Nephron progenitor cell (in vitro differentiated cells): ENCODE measurements around the gene GNB1.

Source experiments
- DNase-seq: peaks from one replicate; pipeline ENCODE4 v3.0.0; 2021
- H3K27ac Mint-ChIP-seq: 2 replicates; pipeline ENCODE4 v1.8.0; 2021; ENCODE audit warnings: mild to moderate bottlenecking, moderate library complexity, mixed read lengths
- H3K27me3 Mint-ChIP-seq: 2 replicates; pipeline ENCODE4 v1.8.0; 2021; ENCODE audit warnings: mild to moderate bottlenecking, low read depth, mixed read lengths; ENCODE audit not compliant: poor library complexity
- H3K36me3 Mint-ChIP-seq: 2 replicates; pipeline ENCODE4 v1.8.0; 2021; ENCODE audit warnings: low read depth, mixed read lengths
- H3K4me1 Mint-ChIP-seq: 2 replicates; pipeline ENCODE4 v1.8.0; 2021; ENCODE audit warnings: mixed read lengths
- H3K4me3 Mint-ChIP-seq: 2 replicates; pipeline ENCODE4 v1.8.0; 2021; ENCODE audit warnings: mild to moderate bottlenecking, moderate library complexity, mixed read lengths
- H3K9me3 Mint-ChIP-seq: 2 replicates; pipeline ENCODE4 v1.8.0; 2021; ENCODE audit warnings: mild to moderate bottlenecking, moderate library complexity, mixed read lengths
- TF ChIP-seq, protein P1 (sequence below): fragments of 200-600 bp; sonication (generic); IDR thresholded peaks from 2 replicates; pipeline ENCODE4 v1.5.0; 2021; ENCODE audit warnings: antibody characterized with exemption

Gene GNB1

DNA sequence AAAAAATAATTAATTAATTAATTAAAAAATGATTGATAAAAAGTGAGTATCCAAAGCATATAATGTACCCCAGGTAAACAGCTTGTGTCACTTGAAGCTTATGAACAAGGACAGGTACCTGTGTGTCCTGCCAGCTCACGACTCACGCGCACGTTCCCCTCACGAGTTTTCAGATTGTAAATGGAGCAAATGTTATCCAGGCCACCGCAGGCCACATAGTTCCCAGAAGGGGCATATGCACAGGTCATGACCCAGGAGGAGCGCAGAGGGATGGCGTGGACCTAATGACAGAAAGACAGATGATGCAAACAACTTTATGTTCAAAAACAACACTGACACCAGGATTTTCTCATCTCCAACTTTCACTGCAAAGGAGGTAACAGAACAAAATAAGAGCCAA is 86.6 kb downstream of the GNB1 start:
- Mint-ChIP-seq H3K27ac (peak overlapping the region; percentile 87), H3K4me1 (peaks cover 35% of the 10 kb centered on the region), H3K27me3 (peaks cover 6% of the 10 kb centered on the region), H3K9me3 (no peaks in the 10 kb centered on the region), H3K4me3 (no peak overlapping the region), H3K36me3 (peaks cover 58% of the 10 kb centered on the region)
- TF ChIP-seq, protein P1, sequence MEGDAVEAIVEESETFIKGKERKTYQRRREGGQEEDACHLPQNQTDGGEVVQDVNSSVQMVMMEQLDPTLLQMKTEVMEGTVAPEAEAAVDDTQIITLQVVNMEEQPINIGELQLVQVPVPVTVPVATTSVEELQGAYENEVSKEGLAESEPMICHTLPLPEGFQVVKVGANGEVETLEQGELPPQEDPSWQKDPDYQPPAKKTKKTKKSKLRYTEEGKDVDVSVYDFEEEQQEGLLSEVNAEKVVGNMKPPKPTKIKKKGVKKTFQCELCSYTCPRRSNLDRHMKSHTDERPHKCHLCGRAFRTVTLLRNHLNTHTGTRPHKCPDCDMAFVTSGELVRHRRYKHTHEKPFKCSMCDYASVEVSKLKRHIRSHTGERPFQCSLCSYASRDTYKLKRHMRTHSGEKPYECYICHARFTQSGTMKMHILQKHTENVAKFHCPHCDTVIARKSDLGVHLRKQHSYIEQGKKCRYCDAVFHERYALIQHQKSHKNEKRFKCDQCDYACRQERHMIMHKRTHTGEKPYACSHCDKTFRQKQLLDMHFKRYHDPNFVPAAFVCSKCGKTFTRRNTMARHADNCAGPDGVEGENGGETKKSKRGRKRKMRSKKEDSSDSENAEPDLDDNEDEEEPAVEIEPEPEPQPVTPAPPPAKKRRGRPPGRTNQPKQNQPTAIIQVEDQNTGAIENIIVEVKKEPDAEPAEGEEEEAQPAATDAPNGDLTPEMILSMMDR: no peak
- DNase-seq: no peak

DNA sequence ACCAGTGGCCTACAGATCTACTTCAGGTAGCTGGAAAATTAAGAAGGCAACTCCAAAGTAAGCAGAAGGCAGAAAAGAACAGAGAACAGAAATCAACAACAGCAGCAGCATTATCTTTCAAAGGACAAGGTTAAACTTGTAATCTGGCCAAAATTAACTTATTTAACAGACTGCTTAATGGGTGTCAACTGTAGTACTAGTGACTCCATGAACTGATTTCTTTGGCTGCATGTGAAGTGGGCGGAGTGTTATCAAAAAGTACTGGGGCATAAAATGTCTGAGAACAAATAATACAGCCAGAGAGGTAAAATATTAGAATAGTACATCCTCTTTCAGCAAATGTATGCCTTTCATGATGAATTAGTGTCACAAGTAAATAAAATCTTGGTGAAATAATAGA is 88.0 kb downstream of the GNB1 start:
- Mint-ChIP-seq H3K4me3 (no peak overlapping the region), H3K36me3 (peaks cover 58% of the 10 kb centered on the region), H3K27ac (no peak overlapping the region), H3K9me3 (no peaks in the 10 kb centered on the region), H3K4me1 (peaks cover 36% of the 10 kb centered on the region), H3K27me3 (peaks cover 6% of the 10 kb centered on the region)
- TF ChIP-seq, protein P1: no peak
- DNase-seq: no peak

DNA sequence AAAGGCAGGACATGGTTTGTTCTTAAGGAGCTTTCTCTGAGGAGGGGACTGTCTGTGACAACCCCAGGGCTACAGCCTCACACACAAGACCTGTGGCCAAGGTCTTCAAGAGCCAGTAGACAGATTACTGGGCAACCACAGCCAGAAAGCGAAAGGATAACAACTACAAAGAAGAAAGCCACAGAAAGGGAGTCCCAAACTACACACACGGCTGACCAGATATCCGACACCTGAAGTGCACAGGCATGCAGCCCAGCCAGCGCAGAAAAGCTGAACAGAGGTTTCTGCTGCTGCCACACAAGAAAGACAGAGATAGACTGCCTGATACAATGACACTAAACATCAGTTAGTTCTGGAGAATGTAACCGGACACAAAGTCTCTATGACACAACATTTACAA is 91.2 kb downstream of the GNB1 start:
- Mint-ChIP-seq H3K4me3 (peak overlapping the region; percentile 14), H3K27me3 (peaks cover 6% of the 10 kb centered on the region), H3K36me3 (peaks cover 64% of the 10 kb centered on the region), H3K4me1 (peaks cover 36% of the 10 kb centered on the region), H3K9me3 (no peaks in the 10 kb centered on the region), H3K27ac (peak overlapping the region; percentile 83)
- DNase-seq: no peak
- TF ChIP-seq, protein P1: no peak

DNA sequence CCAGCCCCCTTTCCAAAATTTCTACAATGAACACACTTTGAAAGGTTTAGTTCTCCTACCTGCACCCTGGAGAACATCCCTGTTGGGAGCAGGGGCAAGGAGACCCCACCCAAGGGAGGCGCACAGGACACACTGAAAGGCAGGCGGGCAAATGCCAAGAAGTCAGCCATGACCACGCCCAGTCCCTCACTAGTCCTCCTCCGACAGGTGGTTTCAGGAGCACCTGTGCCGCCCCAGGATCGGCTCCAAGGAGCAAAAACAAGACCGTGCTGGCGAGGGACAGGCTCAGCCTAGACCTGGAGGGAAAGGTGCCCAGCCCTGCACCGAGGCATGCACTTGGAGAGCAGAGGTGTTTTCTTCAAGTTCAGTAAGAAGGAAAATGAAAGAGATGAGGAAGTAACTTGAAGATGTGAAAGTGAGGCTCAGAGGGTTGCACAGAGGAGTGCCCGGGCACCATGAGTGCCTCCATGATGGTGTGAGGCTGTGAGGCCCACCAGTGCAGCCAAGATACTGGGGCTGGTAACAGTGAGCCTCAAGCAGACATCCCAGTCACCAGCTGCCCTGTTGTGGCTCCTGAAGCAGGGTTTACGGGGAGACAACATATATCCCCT is 93.1 kb downstream of the GNB1 start:
- Mint-ChIP-seq H3K4me3 (no peak overlapping the region), H3K4me1 (peaks cover 37% of the 10 kb centered on the region), H3K9me3 (no peaks in the 10 kb centered on the region), H3K27me3 (peaks cover 2% of the 10 kb centered on the region), H3K27ac (peak overlapping the region; percentile 90), H3K36me3 (peaks cover 68% of the 10 kb centered on the region)
- TF ChIP-seq, protein P1: no peak
- no peak for DNase-seq

DNA sequence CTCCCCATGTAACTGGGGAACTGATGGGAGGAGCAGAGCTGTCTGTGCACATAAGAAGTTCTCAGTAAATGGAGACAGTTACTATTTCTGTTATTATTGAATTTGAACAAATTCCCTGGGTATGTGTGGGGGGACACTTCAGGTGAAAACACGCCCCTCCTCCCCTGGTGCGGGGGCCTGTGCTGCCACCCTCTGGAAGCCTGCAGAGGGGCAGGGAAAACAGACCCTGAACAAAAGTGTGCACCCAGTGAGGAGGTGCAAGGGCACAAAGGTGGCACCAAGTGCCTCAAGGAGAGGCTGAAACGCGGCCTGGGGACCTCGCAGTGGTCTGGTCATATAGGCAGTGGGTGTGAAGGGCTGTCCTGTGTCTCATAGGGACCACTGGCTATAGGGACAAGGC is 94.4 kb downstream of the GNB1 start:
- TF ChIP-seq, protein P1: no peak
- peak overlapping the region; percentile 79 for H3K27ac Mint-ChIP-seq
- peaks cover 70% of the 10 kb centered on the region for H3K36me3 Mint-ChIP-seq
- H3K4me3 Mint-ChIP-seq: no peak overlapping the region
- H3K4me1 Mint-ChIP-seq: peaks cover 29% of the 10 kb centered on the region
- no peak for DNase-seq
- no peaks in the 10 kb centered on the region for H3K9me3 Mint-ChIP-seq
- peaks cover 2% of the 10 kb centered on the region for H3K27me3 Mint-ChIP-seq

DNA sequence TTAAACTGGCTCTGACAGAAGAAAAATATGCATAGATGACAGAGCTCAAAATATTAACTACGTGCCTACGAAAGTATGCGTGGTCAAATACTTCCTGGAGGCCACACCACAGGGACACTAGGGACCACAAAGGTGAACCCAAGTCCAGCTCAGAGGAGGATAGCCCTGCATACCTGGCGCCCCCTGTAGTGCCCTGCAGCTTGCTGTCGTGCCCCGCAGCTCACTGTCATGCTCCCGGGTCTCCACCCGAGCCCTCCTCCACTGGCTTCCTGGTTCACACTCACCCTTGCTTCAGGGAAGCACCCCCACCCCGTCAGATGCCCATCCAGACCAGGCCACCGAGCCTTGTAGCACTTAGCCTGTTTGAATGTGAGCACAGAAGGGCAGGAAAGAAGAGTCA is 95.9 kb downstream of the GNB1 start:
- TF ChIP-seq, protein P1: no peak
- no peak for DNase-seq
- H3K27ac Mint-ChIP-seq: no peak overlapping the region
- H3K9me3 Mint-ChIP-seq: no peaks in the 10 kb centered on the region
- peaks cover 14% of the 10 kb centered on the region for H3K4me1 Mint-ChIP-seq
- H3K36me3 Mint-ChIP-seq: peaks cover 76% of the 10 kb centered on the region
- H3K4me3 Mint-ChIP-seq: no peak overlapping the region
- peaks cover under 1% of the 10 kb centered on the region for H3K27me3 Mint-ChIP-seq
